HepG2 (cell line): ENCODE data around the gene MYO18B. TPM values are rescaled to one million over a fixed set of nuclear protein-coding genes. Genes with fewer than 3 reads are reported as not detected.

Source experiments
- ATAC-seq: fragments of 200-7000 bp; cut with Tn5 transposase; 3 replicates; pipeline ENCODE4 v1.9.1; 2020; ENCODE audit warnings: mild to moderate bottlenecking, moderate library complexity
- BruUV-seq: library from RNA; stranded (reverse); fragments of 400-500 nt; replicated peaks from 2 replicates; lab custom pipeline; 2021; lab: Mats Ljungman, UMichigan
- CTCF ChIA-PET: fragments of 300-600 bp; formaldehyde crosslinking; extraction: SDS; loops from one replicate; lab custom pipeline; 2021; ENCODE audit warnings: low total read pairs, inconsistent platforms, low intra/inter-chr PET ratio; lab: Yijun Ruan, JAX
- POLR2A ChIA-PET: fragments of 350-600 bp; sonication (Branson Sonifier 250); formaldehyde crosslinking; loops from one replicate; lab custom pipeline; 2020; ENCODE audit warnings: antibody characterized with exemption, inconsistent platforms; lab: Yijun Ruan, JAX
- DNase-seq: peaks from one replicate; pipeline ENCODE4 v3.0.0-alpha.2; 2015; ENCODE audit warnings: low spot score
- FAIRE-seq: peaks from 3 replicates; lab custom pipeline; 2011; peaks lifted over from hg19 to GRCh38; lab: Jason Lieb, UNC
- H2AFZ ChIP-seq: one replicate; pipeline ENCODE4 v1.6.1; 2011; ENCODE audit warnings: low read length, inconsistent platforms
- H3K27ac ChIP-seq: fragments of 300-600 bp; 3 replicates; pipeline ENCODE4 v1.8.0; 2011; ENCODE audit warnings: mixed run types, mild to moderate bottlenecking, mixed read lengths, low read length, inconsistent platforms; ENCODE audit not compliant: insufficient read depth; ENCODE audit errors: extremely low read length
- H3K27me3 ChIP-seq, 2 experiments: fragments of 200-600 bp in 1 of 2; 2 replicates in 1 of 2; 3 replicates in 1 of 2; pipeline versions ENCODE4 v1.6.0 to v1.8.0; 2011; ENCODE audit warnings: low read length in 2 of 2, mild to moderate bottlenecking in 2 of 2, moderate library complexity in 2 of 2, inconsistent platforms in 1 of 2; ENCODE audit not compliant: insufficient read depth in 2 of 2, control insufficient read depth in 1 of 2
- H3K36me3 ChIP-seq, 2 experiments: fragments of 200-600 bp in 1 of 2; replicated peaks in 1 of 2; 2 replicates in 1 of 2; 3 replicates in 1 of 2; pipeline versions ENCODE4 v1.5.1 to v1.8.0; 2011; ENCODE audit warnings: low read length in 2 of 2, inconsistent platforms in 1 of 2; ENCODE audit not compliant: insufficient read depth in 2 of 2, control insufficient read depth in 1 of 2
- H3K4me1 ChIP-seq: 2 replicates; pipeline ENCODE4 v1.5.1; 2012; ENCODE audit warnings: low read length, inconsistent platforms; ENCODE audit not compliant: insufficient read depth
- H3K4me2 ChIP-seq: 2 replicates; pipeline ENCODE4 v1.6.0; 2011; ENCODE audit warnings: low read depth, low read length, inconsistent platforms
- H3K4me3 ChIP-seq, 3 experiments: fragments of 200-600 bp in 1 of 3; sonication (generic), shearing (Covaris generic) in 1 of 3; replicated peaks in 1 of 3; 2 replicates each; pipeline ENCODE4 v1.5.1; 2011 to 2016; ENCODE audit warnings: low read length in 3 of 3, inconsistent platforms in 2 of 3, low read depth in 2 of 3, mild to moderate bottlenecking in 2 of 3, control low read depth in 1 of 3, mixed read lengths in 1 of 3; ENCODE audit not compliant: insufficient read depth in 1 of 3
- H3K79me2 ChIP-seq: one replicate; pipeline ENCODE4 v1.6.1; 2011; ENCODE audit warnings: low read length, inconsistent platforms; ENCODE audit not compliant: insufficient read depth
- H3K9ac ChIP-seq: 2 replicates; pipeline ENCODE4 v1.6.0; 2011; ENCODE audit warnings: mild to moderate bottlenecking, low read depth, low read length, inconsistent platforms; ENCODE audit not compliant: insufficient read depth
- H3K9me3 ChIP-seq: 2 replicates; pipeline ENCODE4 v1.5.1; 2012; ENCODE audit warnings: mild to moderate bottlenecking, low read length
- H4K20me1 ChIP-seq: 2 replicates; pipeline ENCODE4 v1.6.0; 2011; ENCODE audit warnings: inconsistent platforms, mild to moderate bottlenecking, low read length, moderate library complexity; ENCODE audit not compliant: insufficient read depth
- CBX1 ChIP-seq: IDR thresholded peaks from one replicate; pipeline ENCODE4 v1.6.1; 2016; ENCODE audit warnings: antibody characterized with exemption, low read depth
- CHD4 ChIP-seq: fragments of 200-600 bp; sonication (generic); IDR thresholded peaks from 2 replicates; pipeline ENCODE4 v1.7.0; 2017; ENCODE audit warnings: mild to moderate bottlenecking, low read length, borderline replicate concordance
- FOSL1 ChIP-seq: sonication (generic); formaldehyde crosslinking; IDR thresholded peaks from 2 replicates; pipeline ENCODE4 v1.9.0; 2021; ENCODE audit warnings: missing genetic modification reagents, borderline replicate concordance
- KAT2B ChIP-seq: fragments of 150-350 bp; IDR thresholded peaks from 2 replicates; pipeline ENCODE4 v1.6.1; 2014; ENCODE audit warnings: low read depth, low read length, borderline replicate concordance
- MBD4 ChIP-seq: IDR thresholded peaks from 2 replicates; pipeline ENCODE4 v1.6.1; 2012; ENCODE audit warnings: low read length, inconsistent platforms, borderline replicate concordance
- MTA1 ChIP-seq: sonication (generic); formaldehyde crosslinking; IDR thresholded peaks from 2 replicates; pipeline ENCODE4 v1.4.0; 2020; ENCODE audit warnings: missing genetic modification reagents, mild to moderate bottlenecking, borderline replicate concordance
- MTA3 ChIP-seq: sonication (generic); formaldehyde crosslinking; IDR thresholded peaks from 2 replicates; pipeline ENCODE4 v1.4.0; 2020; ENCODE audit warnings: missing genetic modification reagents
- PPARG ChIP-seq: conservative IDR thresholded peaks from 2 replicates; pipeline ENCODE4 v1.6.1; 2016; ENCODE audit warnings: missing biosample characterization, missing genetic modification reagents
- RBAK ChIP-seq: sonication (generic); formaldehyde crosslinking; IDR thresholded peaks from 2 replicates; pipeline ENCODE4 v1.5.1; 2020; ENCODE audit warnings: mild to moderate bottlenecking, missing genetic modification reagents
- ZBTB46 ChIP-seq: sonication (generic); formaldehyde crosslinking; IDR thresholded peaks from 2 replicates; pipeline ENCODE4 v1.4.0; 2020; ENCODE audit warnings: mild to moderate bottlenecking, missing genetic modification reagents, borderline replicate concordance
- ZNF207 ChIP-seq: fragments of 450-650 bp; IDR thresholded peaks from 2 replicates; pipeline ENCODE4 v1.6.1; 2016; ENCODE audit warnings: antibody characterized with exemption, borderline replicate concordance
- WGBS: methylation state at CpG from one replicate; pipeline ENCODE4 v1.1.6; 2017; ENCODE audit warnings: low lambda C conversion rate; 5-methylcytosine and 5-hydroxymethylcytosine counted together
- in situ Hi-C: cut with HindIII; loops from 2 replicates; pipeline ENCODE4 v1.10.0; 2017; ENCODE audit warnings: low pct_unique_long_range_greater_than_20kb; ENCODE audit not compliant: extremely low pct_ligation_motif_present
- intact Hi-C: fragments of 100-400 bp; cut with micrococcal nuclease; formaldehyde crosslinking; loops from one replicate; pipeline ENCODE4 v1.10.0; 2022; ENCODE audit not compliant: unreplicated experiment
- polyA plus RNA-seq, 8 experiments: library from polyadenylated mRNA; depleted of rRNA in 3 of 8; stranded (reverse) in 7 of 8; unstranded in 1 of 8; fragments of >200 nt; fragmentation: Illumina TruSeq in 4 of 8; extraction: Trizol in 4 of 8; gene quantifications; 2 replicates each; pipeline versions ENCODE4 v1.2.1 to v1.2.3, GENCODE V29; 2011 to 2016; ENCODE audit warnings: low read depth in 4 of 8, missing spikeins in 1 of 8, mixed read lengths in 1 of 8; ENCODE audit not compliant: insufficient read depth in 1 of 8
- total RNA-seq, 5 experiments: library from RNA; depleted of rRNA; stranded (reverse); fragments of >200 nt; fragmentation: Illumina TruSeq; extraction: Trizol; gene quantifications; 2 replicates each; pipeline ENCODE4 v1.2.3, GENCODE V29; 2016; ENCODE audit warnings: low read depth in 1 of 5
- TF ChIP-seq, protein P1 (sequence below): sonication (generic); formaldehyde crosslinking; IDR thresholded peaks from 2 replicates; pipeline ENCODE4 v1.4.0; 2020; ENCODE audit warnings: missing genetic modification reagents

MYO18B gene
- total and polyA plus RNA-seq, 2 of the 13 experiments (the other 11 are each of a cell fraction or from before 2014, with no cell fraction given) = 0.01 TPM; not detected in 1

DNA sequence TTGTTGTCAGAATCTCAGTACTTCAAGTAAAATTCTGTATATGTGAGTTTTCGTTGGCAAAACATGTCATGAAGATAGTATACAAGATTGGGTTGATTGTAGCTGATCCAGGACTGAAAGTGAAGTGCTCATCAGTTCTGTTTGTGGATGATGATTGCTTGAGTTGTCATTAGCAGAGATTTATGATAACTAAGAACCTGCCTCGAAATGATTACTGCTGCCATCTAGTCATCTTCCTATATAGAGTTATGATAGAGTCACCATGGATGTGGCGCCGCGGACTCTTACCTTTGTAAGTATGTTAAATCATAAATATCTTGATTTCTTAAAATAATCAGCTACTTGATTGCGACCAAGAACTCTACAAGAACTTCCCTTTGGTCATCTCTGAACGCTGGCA, 27.9 kb upstream of the MYO18B start:
- H3K9me3 ChIP-seq = no peaks in the 10 kb centered on the region
- 96% methylated on average over 7 of the region's 7 CpGs for WGBS
- no peak overlapping the region for H2AFZ ChIP-seq
- in situ Hi-C loops (no loop called here), intact Hi-C loops (no loop called here)
- CTCF ChIA-PET = no interaction called here
- DNase-seq (no peak), ATAC-seq (no peak)
- H3K27me3 ChIP-seq = no peaks in the 10 kb centered on the region
- POLR2A ChIA-PET = no interaction called here
- H3K36me3 ChIP-seq = peaks cover 3 to 9% of the 10 kb centered on the region in 2 experiments; a peak in 2 of 5 replicates
- no peak overlapping the region for H3K27ac ChIP-seq
- no peaks in the 10 kb centered on the region for H3K79me2 ChIP-seq
- H3K4me2 ChIP-seq = no peak overlapping the region
- no TSS peak for BruUV-seq
- TF ChIP-seq CBX1 = no peak
- no peak for TF ChIP-seq MTA3 (CRISPR knock-in tag)
- TF ChIP-seq KAT2B = no peak
- no peak for TF ChIP-seq ZBTB46 (CRISPR knock-in tag)
- no peak for TF ChIP-seq MBD4
- TF ChIP-seq, protein P1, sequence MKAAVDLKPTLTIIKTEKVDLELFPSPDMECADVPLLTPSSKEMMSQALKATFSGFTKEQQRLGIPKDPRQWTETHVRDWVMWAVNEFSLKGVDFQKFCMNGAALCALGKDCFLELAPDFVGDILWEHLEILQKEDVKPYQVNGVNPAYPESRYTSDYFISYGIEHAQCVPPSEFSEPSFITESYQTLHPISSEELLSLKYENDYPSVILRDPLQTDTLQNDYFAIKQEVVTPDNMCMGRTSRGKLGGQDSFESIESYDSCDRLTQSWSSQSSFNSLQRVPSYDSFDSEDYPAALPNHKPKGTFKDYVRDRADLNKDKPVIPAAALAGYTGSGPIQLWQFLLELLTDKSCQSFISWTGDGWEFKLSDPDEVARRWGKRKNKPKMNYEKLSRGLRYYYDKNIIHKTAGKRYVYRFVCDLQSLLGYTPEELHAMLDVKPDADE (CRISPR knock-in tag) = no peak
- no peak for TF ChIP-seq FOSL1 (CRISPR knock-in tag)
- no peak for TF ChIP-seq ZNF207
- no peak for TF ChIP-seq RBAK (CRISPR knock-in tag)
- TF ChIP-seq CHD4 = no peak
- no peak for TF ChIP-seq MTA1 (CRISPR knock-in tag)
- TF ChIP-seq PPARG (CRISPR knock-in tag) = no peak
- TF ChIP-seq, all 625 proteins: peak for 0
- Histone ChIP-seq H3K4me3 (no peak overlapping the region), H3K9ac (no peak overlapping the region), H3K4me1 (peaks cover 7% of the 10 kb centered on the region), H4K20me1 (no peaks in the 10 kb centered on the region)
- FAIRE-seq = no peak
